Fibroblast of skin of left biceps (primary cell): ENCODE measurements around the gene MON1A.
"Not testable (repeated sequence)": the region's sequence is repeated elsewhere in the genome, so short reads cannot be mapped to it uniquely, and the experiment has no call there.

Experiments used
- DNase-seq, 2 experiments: peaks; one replicate each; pipeline ENCODE4 v3.0.0-alpha.2; 2013; ENCODE audit warnings: low read depth in 2 of 2

The MON1A gene, protein sequence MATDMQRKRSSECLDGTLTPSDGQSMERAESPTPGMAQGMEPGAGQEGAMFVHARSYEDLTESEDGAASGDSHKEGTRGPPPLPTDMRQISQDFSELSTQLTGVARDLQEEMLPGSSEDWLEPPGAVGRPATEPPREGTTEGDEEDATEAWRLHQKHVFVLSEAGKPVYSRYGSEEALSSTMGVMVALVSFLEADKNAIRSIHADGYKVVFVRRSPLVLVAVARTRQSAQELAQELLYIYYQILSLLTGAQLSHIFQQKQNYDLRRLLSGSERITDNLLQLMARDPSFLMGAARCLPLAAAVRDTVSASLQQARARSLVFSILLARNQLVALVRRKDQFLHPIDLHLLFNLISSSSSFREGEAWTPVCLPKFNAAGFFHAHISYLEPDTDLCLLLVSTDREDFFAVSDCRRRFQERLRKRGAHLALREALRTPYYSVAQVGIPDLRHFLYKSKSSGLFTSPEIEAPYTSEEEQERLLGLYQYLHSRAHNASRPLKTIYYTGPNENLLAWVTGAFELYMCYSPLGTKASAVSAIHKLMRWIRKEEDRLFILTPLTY

DNA sequence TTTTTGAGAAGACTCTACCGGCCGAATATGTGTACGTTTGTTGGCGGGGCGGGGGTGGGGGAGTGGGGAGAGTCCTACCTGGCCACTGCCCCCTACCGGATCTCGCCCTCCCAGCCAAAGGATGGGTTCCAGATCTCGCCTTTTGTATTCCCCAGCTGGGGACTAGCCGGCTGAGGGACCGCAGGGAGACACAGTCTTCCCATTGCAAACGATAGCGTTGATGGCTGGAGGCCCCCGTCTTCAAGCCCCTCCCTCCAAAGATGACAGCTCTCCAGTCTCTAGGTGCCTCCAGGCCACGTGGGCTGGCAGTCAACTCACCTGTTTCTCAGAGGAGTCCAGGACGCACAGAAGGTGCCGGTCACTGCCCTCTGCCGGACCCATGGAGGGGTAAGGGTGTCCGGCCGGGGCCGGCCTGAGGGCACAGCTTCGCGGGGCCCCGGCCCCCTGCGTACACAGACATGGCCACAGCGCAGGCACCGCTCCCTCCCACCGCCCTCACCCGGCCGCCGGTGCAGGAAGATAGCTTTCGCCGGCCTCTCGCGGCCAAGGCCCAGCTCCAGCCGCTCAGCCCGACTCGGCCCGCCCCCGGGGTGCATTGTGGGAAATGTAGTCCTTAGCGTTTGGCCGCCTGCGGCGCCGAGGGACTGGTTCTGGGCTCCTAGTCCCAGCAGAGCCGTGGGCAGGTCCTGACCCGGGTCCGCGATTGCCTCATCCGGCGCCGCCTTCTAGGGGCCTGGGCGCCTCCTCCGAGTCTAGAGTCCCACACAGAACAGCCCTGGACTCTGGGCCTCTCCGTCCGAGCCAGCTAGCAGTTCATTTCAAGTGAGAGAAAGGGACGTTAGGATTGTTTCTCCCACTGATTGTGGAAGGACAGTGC, at the start of gene MON1A:
MON1A (minus strand) TSS at position 521 of the 877 bp plus-strand sequence. CDS start 16,465 bp downstream, outside the sequence.
- DNase-seq, result peak; percentile 58 to 59

DNA sequence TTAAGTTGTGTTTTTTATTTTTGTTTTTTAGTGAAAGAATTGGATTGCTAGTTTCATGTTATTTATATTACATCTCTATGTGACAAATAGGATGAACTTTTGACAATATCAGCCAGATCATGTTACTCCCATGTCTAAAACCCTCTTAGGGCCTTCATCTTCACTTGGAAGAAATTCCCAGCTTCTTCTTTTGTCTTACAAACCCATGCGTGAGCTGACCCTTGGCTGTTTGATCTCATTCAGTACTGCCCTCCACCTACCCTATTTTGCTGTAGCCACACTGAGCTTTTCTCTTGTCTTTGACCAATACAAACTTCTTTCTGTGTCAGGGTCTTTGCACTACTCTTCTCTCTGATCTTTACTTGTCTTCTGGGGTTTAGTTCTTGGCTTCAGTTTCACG, 47.3 kb upstream of the MON1A start:
- no peak for DNase-seq

DNA sequence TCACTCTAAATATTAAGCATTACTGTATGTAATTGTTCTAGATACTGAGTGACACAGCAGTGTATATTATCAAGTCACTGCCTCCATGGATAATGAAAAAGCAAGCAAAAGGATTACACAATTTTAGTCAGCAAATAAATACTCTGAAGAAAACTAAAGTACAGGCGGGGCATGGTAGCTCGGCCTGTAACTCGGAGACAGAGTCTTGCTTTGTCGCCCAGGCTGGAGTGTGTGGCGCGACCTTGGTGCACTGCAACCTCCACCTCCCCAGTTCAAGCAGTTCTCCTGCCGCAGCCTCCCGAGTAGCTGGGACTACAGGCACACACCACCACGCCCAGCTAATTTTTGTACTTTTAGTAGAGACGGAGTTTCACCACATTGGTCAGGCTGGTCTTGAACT, 43.0 kb upstream of the MON1A start:
- no peak for DNase-seq

DNA sequence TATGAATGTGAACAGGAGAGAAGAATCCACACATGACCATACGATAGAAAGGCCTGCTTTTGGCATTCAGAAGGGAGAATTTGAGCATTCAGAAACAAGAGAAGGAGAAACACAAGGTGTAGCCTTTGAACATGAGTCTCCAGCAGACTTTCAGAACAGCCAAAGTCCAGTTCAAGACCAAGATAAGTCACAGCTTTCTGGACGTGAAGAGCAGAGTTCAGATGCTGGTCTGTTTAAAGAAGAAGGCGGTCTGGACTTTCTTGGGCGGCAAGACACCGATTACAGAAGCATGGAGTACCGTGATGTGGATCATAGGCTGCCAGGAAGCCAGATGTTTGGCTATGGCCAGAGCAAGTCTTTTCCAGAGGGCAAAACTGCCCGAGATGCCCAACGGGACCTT, 38.7 kb upstream of the MON1A start:
- DNase-seq, result no peak

DNA sequence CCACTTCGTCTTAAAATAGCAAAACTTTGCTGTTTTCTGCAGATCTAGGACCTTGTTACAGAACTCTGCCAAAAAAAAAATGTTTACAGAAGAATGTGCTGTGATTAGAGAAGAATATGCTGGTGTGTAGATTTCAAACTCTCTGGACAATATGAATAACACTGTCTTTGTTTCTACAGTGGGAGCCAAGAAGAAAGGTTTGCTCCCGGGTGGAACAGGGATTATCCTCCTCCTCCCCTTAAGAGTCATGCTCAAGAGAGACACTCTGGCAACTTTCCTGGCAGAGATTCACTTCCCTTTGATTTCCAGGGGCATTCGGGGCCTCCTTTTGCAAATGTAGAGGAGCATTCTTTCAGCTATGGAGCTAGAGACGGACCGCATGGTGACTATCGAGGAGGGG, 37.7 kb upstream of the MON1A start:
- DNase-seq, result no peak

DNA sequence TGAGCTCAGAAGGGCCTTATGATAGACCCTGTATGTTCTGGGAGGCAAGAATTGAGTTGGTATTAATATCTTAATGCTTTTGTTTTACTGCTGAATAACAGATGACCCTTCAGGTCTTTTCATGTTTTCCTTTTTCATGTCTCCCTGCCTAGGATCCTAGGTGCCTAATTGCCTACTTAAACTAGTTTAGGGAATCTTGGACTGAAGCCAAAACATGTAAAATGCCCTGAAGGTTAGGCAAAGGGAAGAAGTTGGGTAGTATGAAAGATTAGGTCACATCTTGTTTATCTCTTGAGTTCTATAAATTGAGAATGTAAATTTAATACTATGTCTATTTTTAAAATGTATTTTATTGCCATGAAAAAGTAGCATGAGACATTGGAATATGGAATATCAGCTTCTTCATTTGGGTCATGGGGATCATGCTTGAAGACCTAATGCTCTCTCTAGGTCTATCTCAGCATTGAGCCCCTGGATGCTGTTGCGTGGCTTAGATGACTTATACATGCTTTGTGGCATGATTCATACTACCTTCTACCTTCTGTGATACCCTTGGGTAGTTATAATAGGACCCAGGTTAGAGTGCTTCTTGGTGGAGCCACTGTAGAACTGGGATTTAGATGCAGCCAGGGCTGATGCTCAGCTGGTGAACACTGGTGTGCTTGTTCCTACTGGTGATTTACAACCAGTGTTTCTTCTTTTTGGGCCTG, 36.8 kb upstream of the MON1A start:
- no peak for DNase-seq

DNA sequence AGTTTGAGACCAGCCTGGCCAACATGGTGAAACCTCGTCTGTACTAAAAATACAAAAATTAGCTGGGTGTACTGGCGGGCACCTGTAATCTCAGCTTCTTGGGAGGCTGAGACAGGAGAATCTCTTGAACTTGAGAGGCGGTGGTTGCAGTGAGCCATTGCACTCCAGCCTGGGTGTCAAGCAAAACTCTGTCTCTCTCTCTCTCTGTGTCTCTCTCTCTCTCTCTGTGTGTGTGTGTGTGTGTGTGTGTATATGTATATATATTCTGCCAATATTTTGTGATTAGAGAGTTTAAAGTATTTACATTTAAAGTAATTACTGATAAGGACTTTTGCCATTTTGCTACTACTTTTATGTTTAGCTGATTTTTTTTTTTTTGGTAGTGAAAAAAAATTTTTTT, 26.0 kb upstream of the MON1A start:
- no peak for DNase-seq

DNA sequence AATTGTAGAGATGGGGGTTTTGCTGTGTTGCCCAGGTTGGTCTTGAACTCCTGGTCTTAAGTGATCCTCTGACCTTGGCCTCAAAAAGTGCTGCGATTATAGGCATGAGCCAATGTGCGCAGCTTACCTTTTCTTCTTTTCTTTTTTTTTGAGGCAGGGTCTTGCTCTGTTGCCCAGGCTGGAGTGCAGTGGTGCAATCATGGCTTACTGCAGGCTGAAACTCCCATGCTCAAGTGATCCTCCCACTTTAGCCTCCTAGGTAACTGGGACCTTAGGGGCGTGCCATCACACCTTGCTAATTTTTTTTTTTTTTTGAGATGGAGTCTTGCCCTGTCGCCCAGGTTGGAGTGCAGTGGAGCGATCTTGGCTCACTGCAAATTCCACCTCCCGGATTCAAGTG, 23.3 kb upstream of the MON1A start:
- no peak for DNase-seq

DNA sequence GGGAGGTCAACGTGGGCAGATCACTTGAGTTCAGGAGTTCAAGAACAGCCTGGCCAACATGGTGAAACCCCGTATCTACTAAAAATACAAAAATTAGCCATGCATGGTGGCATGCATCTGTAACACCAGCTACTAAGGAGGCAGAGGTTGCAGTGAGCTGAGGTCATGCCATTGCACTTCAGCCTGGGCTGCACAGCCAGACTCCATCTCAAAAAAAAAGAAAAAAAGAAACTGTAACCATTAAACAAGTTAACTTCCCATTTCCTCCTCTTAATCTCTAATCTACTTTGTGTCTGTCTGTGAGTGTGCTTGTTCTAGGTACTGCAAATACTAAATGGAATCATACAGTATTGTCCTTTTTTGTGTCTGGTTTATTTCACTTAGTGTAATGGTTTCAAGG, 13.0 kb upstream of the MON1A start:
- DNase-seq, result no peak

DNA sequence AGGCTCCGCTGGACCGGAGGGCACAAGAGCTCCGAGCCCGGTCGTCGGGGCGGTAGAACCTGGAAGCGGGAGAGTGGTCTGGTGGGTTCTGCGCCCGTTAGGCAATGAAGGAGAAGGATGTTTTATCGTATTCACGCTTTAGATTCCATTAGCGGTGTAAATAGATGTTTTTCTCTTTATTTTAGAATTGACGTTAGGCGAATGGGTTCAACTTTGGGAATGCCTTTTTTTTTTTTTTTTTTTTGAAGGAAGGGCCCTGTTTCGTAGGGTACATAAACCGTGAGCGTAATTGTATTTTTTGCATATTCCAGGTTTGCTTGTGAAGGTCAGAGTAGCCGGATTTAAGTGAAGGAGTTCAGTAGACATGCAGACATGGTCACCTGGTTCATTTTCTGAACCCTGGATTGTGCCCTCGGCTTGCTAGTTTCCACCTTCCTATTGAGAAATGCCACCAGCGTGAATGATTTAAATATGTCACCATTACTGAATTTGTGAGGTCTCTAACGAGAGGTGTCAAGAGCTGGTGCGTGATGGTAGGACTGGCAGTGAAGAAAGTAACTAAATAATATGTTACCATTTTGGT, 11.1 kb upstream of the MON1A start:
- no peak for DNase-seq

DNA sequence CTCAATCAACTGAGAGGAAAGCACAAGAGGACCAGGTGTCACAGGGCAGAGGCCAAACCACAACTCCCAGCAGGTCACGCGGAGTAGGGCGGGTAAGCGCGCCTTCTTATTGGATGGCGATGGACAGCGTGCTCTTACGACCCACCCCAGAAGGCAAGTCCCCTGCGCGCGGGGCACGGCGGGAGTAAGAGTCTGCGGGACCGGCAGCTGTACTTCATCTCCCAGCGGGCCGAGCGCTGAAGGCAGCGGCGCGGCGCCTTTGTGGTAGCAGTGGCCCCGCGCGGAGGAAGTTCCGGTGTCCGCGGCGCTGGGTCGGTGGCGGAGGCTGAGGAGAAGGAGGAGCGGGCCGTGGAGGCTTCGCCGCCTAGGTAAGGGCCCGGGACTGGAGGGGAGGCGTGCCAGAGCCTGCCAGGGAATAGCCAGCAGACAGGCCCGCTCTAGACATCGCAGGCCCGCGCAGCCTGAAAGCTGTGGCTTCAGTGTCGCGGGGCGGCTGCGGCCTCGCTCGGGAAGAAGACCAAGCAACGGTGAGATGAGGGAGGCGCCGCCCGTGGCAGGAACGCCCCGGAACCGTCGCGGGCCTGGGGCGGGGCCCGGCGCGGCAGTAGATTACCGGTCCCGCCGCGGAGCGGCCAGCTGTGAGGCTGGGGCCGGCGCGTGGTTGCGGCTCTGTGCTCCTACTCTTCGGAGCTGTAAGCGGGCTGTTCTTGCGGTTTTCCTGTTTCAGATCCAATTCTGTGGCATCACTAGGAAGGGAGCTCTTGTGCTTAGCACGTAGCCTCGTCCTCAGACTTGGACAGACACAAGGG, 10.5 kb upstream of the MON1A start, which contains the start of gene RBM6:
RBM6 (plus strand) TSS at position 293 of the 809 bp plus-strand sequence. CDS start 22,492 bp downstream, outside the sequence.
- DNase-seq, result peak; percentile 89 to 90

DNA sequence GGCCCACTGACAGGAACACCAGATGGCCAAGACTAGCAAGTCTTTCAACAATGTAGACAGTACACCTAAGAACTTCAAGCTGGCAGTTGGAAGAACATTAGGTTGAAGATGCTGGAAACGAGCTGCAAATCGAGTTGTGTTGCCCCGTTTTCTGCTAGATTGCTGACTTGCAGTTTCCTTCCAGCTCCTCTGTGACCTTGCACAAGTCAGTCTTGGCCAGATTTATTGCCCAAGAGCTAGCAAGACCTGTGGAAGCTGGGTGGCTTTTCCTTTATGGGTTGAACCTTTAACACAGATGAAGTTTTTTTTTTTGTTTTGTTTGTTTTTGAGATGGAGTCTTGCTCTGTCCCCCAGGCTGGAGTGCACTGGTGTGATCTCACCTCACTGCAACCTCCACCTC, 7.5 kb upstream of the MON1A start:
- no peak for DNase-seq

DNA sequence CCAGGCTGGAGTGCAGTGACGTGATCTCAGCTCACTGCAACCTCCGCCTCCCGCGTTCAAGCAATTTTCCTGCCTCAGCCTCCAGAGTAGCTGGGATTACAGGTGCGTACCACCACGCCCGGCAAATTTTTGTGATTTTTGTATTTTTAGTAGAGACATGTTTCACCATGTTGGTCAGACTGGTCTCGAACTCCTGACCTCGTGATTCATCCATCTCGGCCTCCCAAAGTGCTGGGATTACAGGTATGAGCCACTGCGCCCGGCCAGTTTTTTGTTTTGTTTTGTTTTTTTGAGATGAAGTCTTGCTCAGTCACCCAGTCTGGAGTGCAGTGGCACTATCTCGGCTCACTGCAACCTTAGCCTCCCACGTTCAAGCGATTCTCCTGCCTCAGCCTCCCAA, 2.7 kb upstream of the MON1A start:
- DNase-seq, result not testable (repeated sequence)

DNA sequence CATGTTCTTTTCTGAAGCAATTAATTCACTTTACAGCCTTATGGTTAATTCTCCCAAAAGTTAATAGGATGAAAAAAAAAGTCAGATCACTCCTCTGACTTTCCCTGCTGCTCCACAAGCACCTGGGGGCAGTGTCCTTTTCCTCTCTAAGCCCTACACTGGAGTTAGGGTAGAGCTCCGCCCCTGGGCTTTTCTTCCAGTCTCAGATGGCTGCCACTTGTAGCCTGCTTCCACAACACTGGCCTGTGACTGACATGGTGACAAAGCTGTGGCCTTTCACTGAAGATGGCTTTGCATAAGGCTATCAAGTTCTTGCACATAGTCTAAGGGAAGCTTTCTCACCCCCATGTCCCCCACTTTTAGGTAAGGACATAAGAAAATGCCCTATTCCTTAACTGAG, 1.3 kb upstream of the MON1A start:
- DNase-seq, result no peak

DNA sequence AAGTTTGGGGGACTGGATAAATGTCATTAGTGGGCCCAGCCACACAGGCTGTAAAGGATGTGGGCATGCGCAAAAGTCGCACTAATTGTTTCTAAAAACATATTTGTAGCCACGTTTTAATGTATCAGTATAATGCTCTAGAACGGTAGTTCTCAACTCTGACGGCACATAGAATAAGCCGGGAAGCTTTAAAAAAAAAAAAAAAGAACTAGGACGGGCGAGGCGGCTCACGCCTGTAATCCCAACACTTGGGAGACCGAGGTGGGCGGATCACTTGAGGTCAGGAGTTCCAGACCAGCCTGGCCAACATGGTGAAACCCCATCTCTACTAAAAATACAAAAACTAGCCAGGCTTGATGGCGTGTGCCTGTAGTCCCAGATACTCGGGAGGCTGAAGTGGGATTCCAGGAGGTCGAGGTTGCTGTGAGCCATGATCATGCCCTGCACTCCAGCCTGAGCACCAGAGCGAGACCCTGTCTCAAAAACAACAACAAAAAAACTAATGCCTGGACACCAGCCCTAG, 618 bp upstream of the MON1A start:
- DNase-seq, result no peak

DNA sequence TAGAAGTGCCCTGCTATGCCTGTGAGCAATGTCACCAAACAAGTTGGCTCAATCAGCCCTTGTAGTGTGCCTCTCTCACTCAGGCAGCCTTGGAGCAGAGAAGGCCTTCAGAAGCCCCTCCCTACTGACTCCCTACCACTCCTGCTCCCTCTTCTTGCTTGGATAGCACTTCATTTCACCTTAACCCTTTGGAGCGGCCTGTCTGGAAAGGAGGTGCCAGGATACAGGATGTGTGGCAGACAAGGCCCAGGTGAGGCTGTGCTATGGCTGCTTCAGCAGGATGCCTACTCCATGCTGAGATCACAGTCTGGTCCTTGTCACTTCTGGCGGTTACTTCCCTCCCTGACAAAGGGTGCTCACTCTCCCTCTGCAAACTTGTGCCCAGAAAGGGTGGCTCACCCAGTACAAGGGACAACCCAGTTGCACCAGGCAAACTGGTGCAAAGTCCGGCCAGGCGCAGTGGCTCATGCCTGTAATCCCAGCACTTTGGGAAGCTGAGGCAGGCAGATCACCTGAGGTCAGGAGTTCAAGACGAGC, 1.1 kb downstream of the MON1A start:
- no peak for DNase-seq

DNA sequence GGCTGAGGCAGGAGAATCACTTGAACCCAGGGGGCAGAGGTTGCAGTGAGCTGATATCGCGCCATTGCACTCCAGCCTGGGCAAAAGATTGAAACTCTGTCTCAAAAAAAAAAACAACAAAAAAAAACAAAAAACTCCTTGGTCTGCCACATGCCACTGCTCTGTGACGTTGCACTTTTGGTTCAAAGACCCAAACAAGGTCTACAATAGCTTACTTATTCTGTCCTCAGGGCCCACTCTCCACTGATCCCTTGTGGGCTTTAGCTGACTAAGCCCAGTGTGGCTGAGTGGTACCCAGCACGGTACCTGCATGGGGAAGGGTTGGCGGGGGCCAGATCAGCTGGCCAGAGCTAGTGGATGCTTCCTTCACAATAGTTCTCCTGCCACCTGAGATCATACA, 1.8 kb downstream of the MON1A start:
- DNase-seq, result no peak

DNA sequence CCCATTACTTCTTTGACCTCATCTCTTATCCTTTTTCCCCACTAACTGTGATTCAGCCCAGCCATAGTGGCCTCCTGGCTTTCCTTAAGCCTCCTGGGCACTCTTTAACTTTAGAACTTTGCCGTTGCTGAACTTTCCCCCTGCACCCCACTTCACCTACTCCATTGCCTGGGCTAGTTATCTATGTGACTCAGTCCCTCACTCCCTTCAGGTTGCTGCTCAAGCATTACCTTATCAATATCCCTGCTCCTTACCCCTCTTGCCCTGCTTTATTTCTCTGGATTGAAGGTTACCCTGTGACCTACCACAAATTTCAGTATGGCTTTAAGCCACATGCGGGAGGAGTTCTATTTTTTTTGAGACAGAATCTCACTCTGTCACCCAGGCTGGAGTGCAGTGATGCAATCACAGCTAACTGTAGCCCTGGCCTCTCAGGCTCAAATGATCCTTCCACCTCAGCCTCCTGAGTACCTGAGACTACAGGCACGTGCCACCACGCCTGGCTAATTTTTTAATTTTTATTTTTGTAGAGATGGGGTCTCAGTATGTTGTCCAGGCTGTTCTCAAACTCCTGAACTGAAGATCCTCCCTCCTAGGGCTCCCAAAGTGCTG, 3.4 kb downstream of the MON1A start:
- DNase-seq, result no peak

DNA sequence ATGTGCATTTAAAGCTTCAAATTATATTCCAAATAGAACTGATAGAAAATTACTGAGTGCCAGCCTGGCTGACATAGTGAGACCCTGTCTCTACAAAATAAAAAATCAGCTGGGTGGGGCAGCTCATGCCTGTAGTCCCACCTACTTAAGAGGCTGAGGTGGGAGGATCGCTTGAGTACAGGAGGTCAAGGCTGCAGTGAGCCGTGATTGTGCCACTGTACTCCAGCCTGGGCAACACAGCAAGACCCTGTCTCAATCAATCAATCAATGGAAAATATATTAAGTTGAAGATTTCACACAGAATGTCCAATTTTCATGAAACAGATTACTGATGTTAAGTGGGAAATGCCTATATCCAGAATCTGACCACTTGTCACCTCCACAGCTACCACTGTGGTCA, 4.1 kb downstream of the MON1A start:
- no peak for DNase-seq

DNA sequence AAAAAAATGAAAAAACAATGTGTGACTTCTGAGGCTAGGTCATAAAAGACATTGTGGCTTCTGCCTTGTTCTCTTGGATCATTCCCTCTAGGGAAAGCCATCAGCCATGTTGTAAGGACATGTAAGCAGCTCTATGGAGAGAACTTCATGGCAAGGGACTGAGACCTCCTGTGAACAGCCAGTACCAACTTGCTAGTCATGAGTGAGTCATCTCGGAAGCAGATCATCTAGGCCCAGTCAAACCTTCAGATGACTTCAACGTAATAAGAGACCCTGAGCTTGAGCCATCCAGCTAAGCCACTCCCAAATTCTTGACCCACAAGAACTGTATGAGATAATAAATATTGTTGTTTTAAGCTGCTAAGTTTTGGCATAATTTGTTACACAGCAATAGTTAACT, 4.9 kb downstream of the MON1A start:
- DNase-seq, result no peak
